ENCODE results near the gene COX15. TPM values are rescaled to one million over a fixed set of nuclear protein-coding genes. Genes with fewer than 3 reads are reported as not detected.

COX15 gene
- total RNA-seq, 1 experiment from 2014 or later: 34.2 TPM

- Histone ChIP-seq H3K27me3 (ENCODE audit: insufficient read depth, low read length) (no peaks in the 10 kb centered on the region), H2AFZ (ENCODE audit: low read length) (no peak overlapping the region), H3K14ac (ENCODE audit: insufficient read depth, low read length) (no peak overlapping the region), H3K9ac (ENCODE audit: extremely low read depth, insufficient read length, low read length) (no peak overlapping the region), H4K5ac (ENCODE audit: insufficient read length, low read depth, low read length) (no peak overlapping the region), H3T11ph (ENCODE audit: low read length) (no peak overlapping the region), H3K4ac (ENCODE audit: low read depth, low read length) (no peak overlapping the region), H2BK5ac (ENCODE audit: insufficient read length, low read length) (no peak overlapping the region), H4K91ac (ENCODE audit: insufficient read length, low read depth, low read length) (no peak overlapping the region), H3K4me2 (ENCODE audit: insufficient read depth, insufficient read length, low read length) (no peak overlapping the region), H3K23me2 (ENCODE audit: insufficient read length, low read depth, low read length, poor library complexity, severe bottlenecking) (no peaks in the 10 kb centered on the region), H3K23ac (ENCODE audit: insufficient read length, low read depth, low read length) (no peak overlapping the region), H3K9me3 (ENCODE audit: control insufficient read depth, low read depth, low read length) (no peaks in the 10 kb centered on the region), H3K27ac (ENCODE audit: insufficient read length, low read depth, low read length) (no peak overlapping the region), H3K4me1 (ENCODE audit: insufficient read depth, low read length) (no peaks in the 10 kb centered on the region), H4K20me1 (ENCODE audit: control insufficient read depth, insufficient read depth, insufficient read length) (no peaks in the 10 kb centered on the region), H3K79me2 (ENCODE audit: insufficient read depth, low read length) (no peaks in the 10 kb centered on the region), H2BK12ac (ENCODE audit: insufficient read length, low read depth, low read length) (no peak overlapping the region), H2AK5ac (ENCODE audit: insufficient read length, low read length) (no peak overlapping the region), H2BK20ac (ENCODE audit: low read depth, low read length, poor library complexity, severe bottlenecking) (no peak overlapping the region), H2BK120ac (ENCODE audit: low read depth, low read length, poor library complexity, severe bottlenecking) (no peak overlapping the region), H3K56ac (ENCODE audit: insufficient read length, low read depth, low read length) (no peak overlapping the region), H2BK15ac (ENCODE audit: low read depth, low read length) (no peak overlapping the region), H3K18ac (ENCODE audit: insufficient read length, low read depth, low read length) (no peak overlapping the region), H4K8ac (replicated peaks; ENCODE audit: insufficient read length, low read depth, low read length) (no peak overlapping the region), H3K79me1 (ENCODE audit: insufficient read depth, low read depth, low read length, poor library complexity, severe bottlenecking) (no peaks in the 10 kb centered on the region)
- no peak for DNase-seq
- H3K4me3 Mint-ChIP-seq: no peak overlapping the region
- no peaks in the 10 kb centered on the region for H3K9me3 Mint-ChIP-seq
- no peak for TF ChIP-seq CTCF (conservative IDR thresholded peaks at IDR 0.05)
- no peak overlapping the region for H3K27ac Mint-ChIP-seq
- no CpG with 5 or more reads among the region's 5 CpGs for WGBS (ENCODE audit: extremely low coverage, insufficient read length, low lambda C conversion rate)
- H3K36me3 Mint-ChIP-seq (ENCODE audit: insufficient read depth in 1 of 3, low read depth in 3 of 3): peaks cover 18 to 65% (median 50%) of the 10 kb centered on the region in 3 experiments; a peak in 6 of 7 replicates
- H3K4me1 Mint-ChIP-seq: no peaks in the 10 kb centered on the region
- H3K27me3 Mint-ChIP-seq (ENCODE audit: low read depth): no peaks in the 10 kb centered on the region
Observed at GRCh38 chr10:99714446-99714845, 17.5 kb downstream of the COX15 start.
